Colonic mucosa (tissue), 4 donors: Measurements from ENCODE around the gene DNAJC18. TPM values are rescaled to one million over a fixed set of nuclear protein-coding genes. Genes with fewer than 3 reads are reported as not detected.
A peak's percentile ranks its signal among the peaks of the same experiment; 100 is the strongest.

Source experiments
- DNase-seq: peaks from one replicate; pipeline ENCODE4 v3.0.0-alpha.2; 2020
- H3K27ac ChIP-seq: fragments of 200-600 bp; one replicate; pipeline ENCODE4 v1.8.0; 2021
- H3K27me3 ChIP-seq: fragments of 200-600 bp; one replicate; pipeline ENCODE4 v1.8.0; 2021
- H3K36me3 ChIP-seq: fragments of 200-600 bp; one replicate; pipeline ENCODE4 v1.8.0; 2021
- H3K4me1 ChIP-seq: fragments of 200-600 bp; one replicate; pipeline ENCODE4 v1.8.0; 2021; ENCODE audit warnings: mild to moderate bottlenecking
- H3K4me3 ChIP-seq: fragments of 200-600 bp; one replicate; pipeline ENCODE4 v1.8.0; 2021
- H3K9ac ChIP-seq, 2 donors: one replicate each; pipeline ENCODE4 v1.7.0; 2013; ENCODE audit warnings: control low read depth in 2 of 2, low read depth in 2 of 2, low read length in 2 of 2
- H3K9me3 ChIP-seq: fragments of 200-600 bp; one replicate; pipeline ENCODE4 v1.8.0; 2021
- intact Hi-C: fragments of 100-400 bp; cut with DNase I; formaldehyde crosslinking; loops from one replicate; pipeline ENCODE4 v1.14.1; 2022
- total RNA-seq, 2 donors: library from RNA; stranded (reverse); fragmentation: NEBNext Ultra II Directional in 1 of 2; extraction: Animal tissue kit (Norgen Biotek cat#: 25700) in 1 of 2; gene quantifications; one replicate each; pipeline ENCODE4 v1.2.1, GENCODE V29; 2021
- TF ChIP-seq, protein P1 (sequence below): fragments of 200-600 bp; IDR thresholded peaks from one replicate; pipeline ENCODE4 v1.8.0; 2022; ENCODE audit warnings: antibody characterized with exemption, mild to moderate bottlenecking
- donor health status: healthy.
- donor health status: DM: no; HTN: no; CAD: no.
- donor health status: DM: no; HTN: no; CAD: no.

The DNAJC18 gene
- total RNA-seq, 2 donors from 2014 or later, result 3.6 to 5.7 TPM

DNA sequence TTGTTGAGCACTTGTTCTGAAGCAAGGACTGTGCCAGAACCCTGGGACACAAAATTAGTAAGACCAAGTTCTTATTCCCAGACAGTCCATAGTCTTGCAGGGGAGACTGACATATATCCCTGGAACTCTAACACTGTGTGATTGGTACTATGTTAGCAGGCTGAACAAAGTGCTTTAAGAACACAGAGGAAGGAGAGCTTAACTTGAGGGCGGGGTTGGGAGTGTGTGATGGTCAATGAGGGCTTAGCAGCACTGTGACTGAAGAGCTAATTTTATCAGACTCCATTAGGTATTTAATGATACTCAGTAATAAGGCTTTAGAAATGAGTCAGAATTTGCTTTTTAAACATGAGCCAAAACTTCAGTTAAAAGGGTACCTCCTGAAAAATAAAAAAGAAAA is 20.5 kb downstream of the DNAJC18 start:
- no peak overlapping the region for H3K4me3 ChIP-seq
- TF ChIP-seq, protein P1, sequence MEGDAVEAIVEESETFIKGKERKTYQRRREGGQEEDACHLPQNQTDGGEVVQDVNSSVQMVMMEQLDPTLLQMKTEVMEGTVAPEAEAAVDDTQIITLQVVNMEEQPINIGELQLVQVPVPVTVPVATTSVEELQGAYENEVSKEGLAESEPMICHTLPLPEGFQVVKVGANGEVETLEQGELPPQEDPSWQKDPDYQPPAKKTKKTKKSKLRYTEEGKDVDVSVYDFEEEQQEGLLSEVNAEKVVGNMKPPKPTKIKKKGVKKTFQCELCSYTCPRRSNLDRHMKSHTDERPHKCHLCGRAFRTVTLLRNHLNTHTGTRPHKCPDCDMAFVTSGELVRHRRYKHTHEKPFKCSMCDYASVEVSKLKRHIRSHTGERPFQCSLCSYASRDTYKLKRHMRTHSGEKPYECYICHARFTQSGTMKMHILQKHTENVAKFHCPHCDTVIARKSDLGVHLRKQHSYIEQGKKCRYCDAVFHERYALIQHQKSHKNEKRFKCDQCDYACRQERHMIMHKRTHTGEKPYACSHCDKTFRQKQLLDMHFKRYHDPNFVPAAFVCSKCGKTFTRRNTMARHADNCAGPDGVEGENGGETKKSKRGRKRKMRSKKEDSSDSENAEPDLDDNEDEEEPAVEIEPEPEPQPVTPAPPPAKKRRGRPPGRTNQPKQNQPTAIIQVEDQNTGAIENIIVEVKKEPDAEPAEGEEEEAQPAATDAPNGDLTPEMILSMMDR, result no peak
- peak overlapping the region; percentile 58 for H3K27ac ChIP-seq
- no peak for DNase-seq
- intact Hi-C loops, result no loop called here
- no peaks in the 10 kb centered on the region for H3K9me3 ChIP-seq
- H3K27me3 ChIP-seq, result no peaks in the 10 kb centered on the region
- H3K9ac ChIP-seq, result no peak overlapping the region
- no peaks in the 10 kb centered on the region for H3K36me3 ChIP-seq
- H3K4me1 ChIP-seq, result peaks cover 12% of the 10 kb centered on the region

DNA sequence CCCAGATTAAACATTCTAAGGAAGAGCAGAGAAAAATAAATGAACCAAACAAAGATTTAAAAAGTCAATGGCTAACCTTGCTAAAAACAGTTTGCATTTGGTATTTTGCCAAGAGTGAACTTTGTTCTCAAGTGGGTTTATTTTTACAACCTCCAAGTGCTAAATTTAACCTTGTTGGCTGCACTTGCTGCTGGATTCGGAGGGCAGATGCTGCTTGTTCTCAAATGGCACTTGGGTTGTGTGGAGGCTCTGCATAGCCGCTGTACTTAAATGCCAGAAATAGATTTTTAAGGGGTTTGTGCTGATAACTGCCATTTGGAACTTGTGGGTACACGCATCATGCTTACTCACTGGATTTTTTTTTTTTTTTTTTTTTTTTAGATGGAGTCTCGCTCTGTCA is 22.1 kb downstream of the DNAJC18 start:
- Histone ChIP-seq H3K9ac (no peak overlapping the region), H3K4me3 (no peak overlapping the region), H3K27me3 (no peaks in the 10 kb centered on the region), H3K9me3 (no peaks in the 10 kb centered on the region), H3K4me1 (peaks cover 12% of the 10 kb centered on the region), H3K27ac (no peak overlapping the region), H3K36me3 (no peaks in the 10 kb centered on the region)
- TF ChIP-seq, protein P1, result no peak
- no peak for DNase-seq
- intact Hi-C loops, result no loop called here

DNA sequence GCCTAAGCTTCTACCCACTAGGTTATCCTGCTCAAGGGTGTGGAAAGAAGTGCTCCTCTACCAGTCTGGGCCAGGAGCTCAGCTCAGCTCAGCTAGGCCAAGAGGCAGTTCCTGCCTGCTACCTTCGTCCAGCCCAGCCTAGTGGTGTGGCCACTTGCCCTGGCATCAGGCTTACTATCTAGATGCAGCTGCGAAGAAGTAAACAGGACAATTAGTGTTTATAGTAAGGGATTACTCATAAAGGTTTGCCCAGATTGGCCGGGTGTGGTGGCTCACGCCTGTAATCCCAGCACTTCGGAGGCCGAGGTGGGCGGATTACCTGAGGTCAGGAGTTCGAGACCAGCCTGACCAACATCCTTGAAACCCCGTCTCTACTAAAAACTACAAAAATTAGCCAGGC is 22.7 kb downstream of the DNAJC18 start:
- DNase-seq, result peak; percentile 52
- H3K9me3 ChIP-seq, result no peaks in the 10 kb centered on the region
- H3K9ac ChIP-seq, result no peak overlapping the region
- H3K4me1 ChIP-seq, result peaks cover 12% of the 10 kb centered on the region
- H3K27ac ChIP-seq, result no peak overlapping the region
- H3K4me3 ChIP-seq, result no peak overlapping the region
- TF ChIP-seq, protein P1, result no peak
- H3K27me3 ChIP-seq, result no peaks in the 10 kb centered on the region
- no peaks in the 10 kb centered on the region for H3K36me3 ChIP-seq
- intact Hi-C loops, result no loop called here

DNA sequence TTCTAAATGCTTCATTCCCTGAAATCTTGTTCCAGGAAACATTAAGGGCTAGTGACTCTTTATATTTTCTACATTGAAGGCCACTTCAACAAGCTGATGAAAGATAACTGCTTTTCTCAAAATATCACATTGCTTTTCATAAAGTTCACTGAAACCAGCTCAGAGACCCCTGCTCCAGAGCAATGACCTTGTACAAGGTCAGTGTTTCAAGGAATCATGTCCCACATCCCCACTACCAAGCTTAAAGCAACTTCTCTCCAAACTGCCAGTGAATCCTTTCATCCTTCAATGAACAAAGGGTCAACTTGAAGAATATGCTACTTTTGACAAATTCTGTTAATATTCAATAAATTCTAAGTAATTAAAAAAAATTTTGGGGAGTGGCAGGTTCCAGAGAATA is 23.5 kb downstream of the DNAJC18 start:
- H3K4me3 ChIP-seq, result no peak overlapping the region
- no peak overlapping the region for H3K27ac ChIP-seq
- H3K27me3 ChIP-seq, result no peaks in the 10 kb centered on the region
- H3K9me3 ChIP-seq, result no peaks in the 10 kb centered on the region
- no peak overlapping the region for H3K9ac ChIP-seq
- TF ChIP-seq, protein P1, result no peak
- intact Hi-C loops, result no loop called here
- DNase-seq, result no peak
- no peaks in the 10 kb centered on the region for H3K36me3 ChIP-seq
- H3K4me1 ChIP-seq, result peaks cover 12% of the 10 kb centered on the region

DNA sequence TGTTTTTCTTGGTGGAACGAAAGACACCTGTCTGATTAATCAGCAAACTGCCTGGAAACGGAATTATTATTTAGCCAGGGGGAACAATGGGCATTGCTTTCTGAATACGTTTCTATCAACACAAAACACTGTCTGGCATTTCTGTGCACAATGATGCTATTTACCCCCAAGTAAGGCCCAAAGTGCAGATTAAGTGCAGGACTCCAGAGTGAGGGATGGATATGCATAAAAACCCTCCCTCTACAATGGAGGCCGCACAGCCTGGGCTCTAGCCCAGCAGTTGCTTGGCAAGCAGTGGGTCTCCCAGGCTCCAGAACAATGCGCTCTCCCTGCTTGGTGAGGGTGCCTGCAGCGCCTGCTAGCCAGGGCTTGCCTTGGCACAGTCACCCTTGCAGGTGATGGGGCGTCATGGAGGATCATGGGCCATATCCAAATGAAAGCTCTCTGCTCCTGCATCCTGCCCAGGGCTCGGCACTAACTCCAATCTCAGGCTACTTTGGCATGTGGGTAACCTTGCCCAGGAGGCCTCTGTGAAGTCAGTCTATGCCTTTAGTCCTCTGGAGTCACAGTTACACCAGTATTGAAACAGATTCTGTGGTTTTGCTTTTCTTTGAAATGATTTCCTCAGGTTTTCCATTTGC is 24.0 kb downstream of the DNAJC18 start:
- Histone ChIP-seq H3K4me3 (no peak overlapping the region), H3K27me3 (no peaks in the 10 kb centered on the region), H3K9ac (peak overlapping the region in 1 of 2 donors; percentile 9), H3K4me1 (peaks cover 12% of the 10 kb centered on the region), H3K27ac (no peak overlapping the region), H3K9me3 (no peaks in the 10 kb centered on the region), H3K36me3 (no peaks in the 10 kb centered on the region)
- TF ChIP-seq, protein P1, result no peak
- no peak for DNase-seq
- intact Hi-C loops, result no loop called here
